ENCODE measurements around the gene CCDC149.

Gene CCDC149

GRCh38 chr4:24843096-24843495 is 69.7 kb downstream of the CCDC149 start:
- no peak for DNase-seq (ENCODE audit: low read depth in 2 of 2)

- DNase-seq (ENCODE audit: low read depth in 2 of 2): no peak
Observed at GRCh38 chr4:24842356-24842755, 70.5 kb downstream of the CCDC149 start.

- no peak for DNase-seq (ENCODE audit: low read depth in 2 of 2)
Observed at GRCh38 chr4:24840826-24841543, 71.9 kb downstream of the CCDC149 start.

GRCh38 chr4:24840362-24840761 is 72.5 kb downstream of the CCDC149 start:
- no peak for DNase-seq (ENCODE audit: low read depth in 2 of 2)

- no peak for DNase-seq (ENCODE audit: low read depth in 2 of 2)
Observed at GRCh38 chr4:24837781-24838180, 75.1 kb downstream of the CCDC149 start.

- no peak for DNase-seq (ENCODE audit: low read depth in 2 of 2)
Observed at GRCh38 chr4:24837336-24837735, 75.5 kb downstream of the CCDC149 start.

GRCh38 chr4:24836661-24837242 is 76.1 kb downstream of the CCDC149 start:
- DNase-seq (ENCODE audit: low read depth in 2 of 2): no peak

- DNase-seq (ENCODE audit: low read depth in 2 of 2): no peak
Observed at GRCh38 chr4:24835696-24836095, 77.1 kb downstream of the CCDC149 start.

GRCh38 chr4:24831637-24832036 is 81.2 kb downstream of the CCDC149 start:
- no peak for DNase-seq (ENCODE audit: low read depth in 2 of 2)

- DNase-seq (ENCODE audit: low read depth in 2 of 2): no peak
Observed at GRCh38 chr4:24824720-24825119, 88.1 kb downstream of the CCDC149 start.

- no peak for DNase-seq (ENCODE audit: low read depth in 2 of 2)
Observed at GRCh38 chr4:24820541-24820940, 92.3 kb downstream of the CCDC149 start.

- no peak for DNase-seq (ENCODE audit: low read depth in 2 of 2)
Observed at GRCh38 chr4:24816797-24817196, 96.0 kb downstream of the CCDC149 start.

- DNase-seq (ENCODE audit: low read depth in 2 of 2): no peak
Observed at GRCh38 chr4:24813732-24814131, 99.1 kb downstream of the CCDC149 start.

GRCh38 chr4:24810871-24811631 is 101.8 kb downstream of the CCDC149 start:
- no peak for DNase-seq (ENCODE audit: low read depth in 2 of 2)

GRCh38 chr4:24809815-24810405 is 102.9 kb downstream of the CCDC149 start:
- DNase-seq (ENCODE audit: low read depth in 2 of 2): no peak

- DNase-seq (ENCODE audit: low read depth in 2 of 2): no peak
Observed at GRCh38 chr4:24809376-24809775, 103.5 kb downstream of the CCDC149 start.

GRCh38 chr4:24808955-24809354 is 103.9 kb downstream of the CCDC149 start:
- no peak for DNase-seq (ENCODE audit: low read depth in 2 of 2)

GRCh38 chr4:24808261-24808660 is 104.6 kb downstream of the CCDC149 start:
- DNase-seq (ENCODE audit: low read depth in 2 of 2): no peak

- no peak for DNase-seq (ENCODE audit: low read depth in 2 of 2)
Observed at GRCh38 chr4:24807611-24808010, 105.2 kb downstream of the CCDC149 start.

- no peak for DNase-seq (ENCODE audit: low read depth in 2 of 2)
Observed at GRCh38 chr4:24806206-24806990, 106.4 kb downstream of the CCDC149 start.

- no peak for DNase-seq (ENCODE audit: low read depth in 2 of 2)
Observed at GRCh38 chr4:24805566-24805965, 107.3 kb downstream of the CCDC149 start.

GRCh38 chr4:24805067-24805466 is 107.8 kb downstream of the CCDC149 start:
- no peak for DNase-seq (ENCODE audit: low read depth in 2 of 2)

Measured in fibroblast of skin of left quadriceps (primary cell).